Esophagus muscularis mucosa (tissue), 4 donors: ENCODE results near the gene LRRC7. TPM values are rescaled to one million over a fixed set of nuclear protein-coding genes. Genes with fewer than 3 reads are reported as not detected.
"Not testable (repeated sequence)": the region's sequence is repeated elsewhere in the genome, so short reads cannot be mapped to it uniquely, and the experiment has no call there.

Source experiments
- DNase-seq: peaks from one replicate; pipeline ENCODE4 v3.0.0-alpha.2; 2017; ENCODE audit errors: extremely low spot score
- H3K27ac ChIP-seq, 4 donors: fragments of 200-600 bp; sonication (generic); replicated peaks in 1 of 4; 1 replicate in 3 of 4; 2 replicates in 1 of 4; pipeline ENCODE4 v1.5.1; 2016 to 2019; ENCODE audit warnings: mild to moderate bottlenecking in 1 of 4
- H3K27me3 ChIP-seq, 4 donors: fragments of 200-600 bp; sonication (generic); one replicate each; pipeline versions ENCODE4 v1.5.1 to v1.6.0; 2016 to 2019
- H3K36me3 ChIP-seq, 4 donors: fragments of 200-600 bp; sonication (generic); one replicate each; pipeline ENCODE4 v1.5.1; 2016 to 2019
- H3K4me1 ChIP-seq, 4 donors: fragments of 200-600 bp; sonication (generic); one replicate each; pipeline ENCODE4 v1.5.1; 2016 to 2019
- H3K4me3 ChIP-seq, 4 donors: fragments of 200-600 bp; sonication (generic); 1 replicate in 2 of 4; 2 replicates in 2 of 4; pipeline ENCODE4 v1.5.1; 2016 to 2019; ENCODE audit warnings: mild to moderate bottlenecking in 4 of 4, moderate library complexity in 1 of 4
- H3K9me3 ChIP-seq, 4 donors: fragments of 200-600 bp; sonication (generic); 1 replicate in 3 of 4; 2 replicates in 1 of 4; pipeline ENCODE4 v1.5.1; 2016 to 2019
- CTCF ChIP-seq, 3 experiments: fragments of 200-600 bp in 2 of 3; fragments of 450-650 bp in 1 of 3; sonication (generic) in 2 of 3; IDR thresholded peaks; one replicate each; pipeline ENCODE4 v1.5.1; 2017 to 2019; ENCODE audit warnings: antibody characterized with exemption in 3 of 3, mild to moderate bottlenecking in 2 of 3, moderate library complexity in 1 of 3
- EP300 ChIP-seq: sonication (generic); formaldehyde crosslinking; IDR thresholded peaks from one replicate; pipeline ENCODE4 v1.6.1; 2017; ENCODE audit warnings: antibody characterized with exemption
- POLR2A ChIP-seq: fragments of 450-650 bp; IDR thresholded peaks from one replicate; pipeline ENCODE4 v1.6.1; 2017; ENCODE audit warnings: antibody characterized with exemption, moderate library complexity, mild to moderate bottlenecking, low read depth
- POLR2AphosphoS5 ChIP-seq, 2 donors: sonication (generic); formaldehyde crosslinking; IDR thresholded peaks; one replicate each; pipeline ENCODE4 v1.6.1; 2017; ENCODE audit warnings: antibody characterized with exemption in 2 of 2
- WGBS: methylation state at CpG from one replicate; pipeline ENCODE4 v1.1.5; 2018; 5-methylcytosine and 5-hydroxymethylcytosine counted together
- intact Hi-C: fragments of 100-400 bp; cut with DNase I; formaldehyde crosslinking; loops from one replicate; pipeline ENCODE4 v1.15.1; 2023
- total RNA-seq, 4 donors: library from RNA; depleted of rRNA; stranded (reverse); fragments of >200 nt; gene quantifications; one replicate each; pipeline versions ENCODE4 v1.1.0 to v1.2.1, GENCODE V29; 2016

Gene LRRC7
- total RNA-seq, 4 donors from 2014 or later = 0.26 to 2.5 (median 0.42) TPM

GRCh38 chr1:69952676-69953075 lies 385.0 kb downstream of the LRRC7 start:
- no peaks in the 10 kb centered on the region for H3K36me3 ChIP-seq
- H3K27me3 ChIP-seq = no peaks in the 10 kb centered on the region
- intact Hi-C loops = no loop called here
- DNase-seq = no peak
- H3K4me1 ChIP-seq = no peaks in the 10 kb centered on the region
- no peak for TF ChIP-seq POLR2A
- no peak for TF ChIP-seq EP300
- no peak for TF ChIP-seq POLR2AphosphoS5 (IDR thresholded peaks at IDR 0.05)
- no peak for TF ChIP-seq CTCF (IDR thresholded peaks at IDR 0.05)
- no peak overlapping the region for H3K4me3 ChIP-seq
- no peaks in the 10 kb centered on the region for H3K9me3 ChIP-seq
- WGBS = 80% methylated on average over 1 of the region's 1 CpG
- no peak overlapping the region for H3K27ac ChIP-seq

DNA sequence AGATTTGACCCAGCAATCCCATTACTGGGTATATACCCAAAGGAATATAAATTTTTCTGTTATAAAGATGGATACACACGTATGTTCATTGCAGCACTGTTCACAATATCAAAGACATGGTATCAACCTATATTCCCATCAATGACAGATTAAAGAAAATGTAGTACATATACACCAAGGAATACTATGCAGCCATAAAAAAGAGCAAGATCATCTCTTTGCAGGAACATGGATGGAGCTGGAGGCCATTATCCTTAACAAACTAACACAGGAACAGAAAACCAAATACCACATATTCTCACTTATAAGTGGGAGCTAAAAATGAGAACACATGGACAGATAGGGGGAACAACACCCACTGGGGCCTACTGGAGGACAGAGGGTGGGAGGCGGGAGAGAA lies 394.7 kb downstream of the LRRC7 start:
- intact Hi-C loops, H3K36me3 ChIP-seq, DNase-seq, H3K27me3 ChIP-seq, H3K4me1 ChIP-seq, H3K9me3 ChIP-seq, H3K27ac ChIP-seq, H3K4me3 ChIP-seq: not testable (repeated sequence)
- 93% methylated on average over 2 of the region's 2 CpGs for WGBS

- intact Hi-C loops = no loop called here
- no peak for TF ChIP-seq POLR2A
- TF ChIP-seq CTCF (IDR thresholded peaks at IDR 0.05) = no peak
These were observed 399.6 kb downstream of the LRRC7 start for GRCh38 chr1:69967245-69967766.

DNA sequence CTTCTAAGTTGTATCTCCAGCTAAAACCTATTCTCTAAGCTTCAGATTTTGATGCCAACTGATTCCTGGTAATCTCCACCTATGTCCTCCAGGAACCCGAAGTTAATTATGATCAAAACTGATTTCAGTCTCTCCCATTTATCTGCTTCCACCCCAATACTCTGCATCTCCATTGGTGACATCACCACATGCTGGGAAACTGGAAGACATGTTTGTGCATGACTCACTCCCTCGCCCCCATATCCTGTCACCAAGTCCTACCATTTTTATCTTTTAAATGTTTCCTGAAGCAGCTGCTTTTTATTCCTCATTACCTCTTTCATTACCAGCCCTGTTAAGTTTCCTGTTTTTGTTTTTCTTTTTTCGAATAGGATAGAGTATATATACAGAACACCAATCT lies 409.2 kb downstream of the LRRC7 start:
- no peak for DNase-seq
- H3K4me3 ChIP-seq = no peak overlapping the region
- no peaks in the 10 kb centered on the region for H3K36me3 ChIP-seq
- TF ChIP-seq POLR2AphosphoS5 (IDR thresholded peaks at IDR 0.05) (no peak), CTCF (IDR thresholded peaks at IDR 0.05) (no peak), POLR2A (no peak), EP300 (no peak)
- intact Hi-C loops = no loop called here
- H3K27ac ChIP-seq = no peak overlapping the region
- no peaks in the 10 kb centered on the region for H3K27me3 ChIP-seq
- H3K9me3 ChIP-seq = no peaks in the 10 kb centered on the region
- H3K4me1 ChIP-seq = no peaks in the 10 kb centered on the region
- 79% methylated on average over 3 of the region's 3 CpGs for WGBS

More at GRCh38 chr1:69967245-69967766, 399.6 kb downstream of the LRRC7 start:
- Histone ChIP-seq H3K27ac (no peak overlapping the region), H3K4me1 (no peaks in the 10 kb centered on the region), H3K4me3 (no peak overlapping the region), H3K27me3 (no peaks in the 10 kb centered on the region), H3K9me3 (peaks cover 0 to 14% (median 3%) of the 10 kb centered on the region in 4 donors), H3K36me3 (no peaks in the 10 kb centered on the region)
- WGBS = 96% methylated on average over 3 of the region's 3 CpGs
- DNase-seq = no peak

DNA sequence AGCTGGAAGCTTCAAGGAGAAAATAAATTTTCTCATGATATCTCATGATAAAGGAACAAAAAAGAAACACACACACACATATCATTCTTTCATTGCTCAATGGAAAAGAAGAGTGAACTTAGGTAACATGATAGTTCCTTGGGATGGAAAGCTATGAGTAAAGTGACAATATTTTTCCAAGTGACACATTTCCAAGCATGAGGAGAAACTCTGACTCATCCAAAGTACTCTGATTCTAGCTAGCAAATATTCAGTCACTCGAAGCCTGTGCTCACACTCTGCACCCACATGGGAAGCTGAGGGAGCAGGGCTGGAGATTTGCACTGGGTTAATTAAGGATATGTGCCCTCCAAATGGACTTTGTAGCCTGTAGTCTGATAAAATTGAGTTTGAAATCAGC lies 415.3 kb downstream of the LRRC7 start:
- H3K27ac ChIP-seq = no peak overlapping the region
- H3K9me3 ChIP-seq = no peaks in the 10 kb centered on the region
- no peaks in the 10 kb centered on the region for H3K27me3 ChIP-seq
- no peaks in the 10 kb centered on the region for H3K36me3 ChIP-seq
- no peak for TF ChIP-seq EP300
- TF ChIP-seq POLR2AphosphoS5 (IDR thresholded peaks at IDR 0.05) = no peak
- no peak for TF ChIP-seq POLR2A
- no peak for TF ChIP-seq CTCF (IDR thresholded peaks at IDR 0.05)
- 53% methylated on average over 1 of the region's 1 CpG for WGBS
- H3K4me1 ChIP-seq = no peaks in the 10 kb centered on the region
- no peak for DNase-seq
- no peak overlapping the region for H3K4me3 ChIP-seq
- intact Hi-C loops = no loop called here
